Mononuclear cell (primary cell): ENCODE measurements around the gene PRPF19. TPM values are rescaled to one million over a fixed set of nuclear protein-coding genes. Genes with fewer than 3 reads are reported as not detected.
A peak's percentile ranks its signal among the peaks of the same experiment; 100 is the strongest.

Source experiments
- H3K27me3 ChIP-seq: 2 replicates; pipeline ENCODE4 v1.6.0; 2011; ENCODE audit warnings: low read length, control low read depth; ENCODE audit not compliant: insufficient read depth
- H3K4me1 ChIP-seq: 2 replicates; pipeline ENCODE4 v1.5.1; 2011; ENCODE audit warnings: mild to moderate bottlenecking, low read length, control low read depth; ENCODE audit not compliant: insufficient read depth
- H3K4me3 ChIP-seq: 2 replicates; pipeline ENCODE4 v1.5.1; 2011; ENCODE audit warnings: mild to moderate bottlenecking, low read length, moderate library complexity
- H3K9me3 ChIP-seq: 2 replicates; pipeline ENCODE4 v1.5.1; 2011; ENCODE audit warnings: low read depth, mild to moderate bottlenecking, control low read depth, low read length
- total RNA-seq: library from RNA; depleted of rRNA; stranded (reverse); fragments of >200 nt; gene quantifications from one replicate; pipeline ENCODE4 v1.2.3, GENCODE V29; 2012

PRPF19 gene
- total RNA-seq, 1 donor = 32.0 TPM

GRCh38 chr11:60848714-60849151 lies 57.7 kb downstream of the PRPF19 start:
- Histone ChIP-seq H3K4me1 (peaks cover 15% of the 10 kb centered on the region), H3K4me3 (no peak overlapping the region), H3K27me3 (no peaks in the 10 kb centered on the region), H3K9me3 (no peaks in the 10 kb centered on the region)

DNA sequence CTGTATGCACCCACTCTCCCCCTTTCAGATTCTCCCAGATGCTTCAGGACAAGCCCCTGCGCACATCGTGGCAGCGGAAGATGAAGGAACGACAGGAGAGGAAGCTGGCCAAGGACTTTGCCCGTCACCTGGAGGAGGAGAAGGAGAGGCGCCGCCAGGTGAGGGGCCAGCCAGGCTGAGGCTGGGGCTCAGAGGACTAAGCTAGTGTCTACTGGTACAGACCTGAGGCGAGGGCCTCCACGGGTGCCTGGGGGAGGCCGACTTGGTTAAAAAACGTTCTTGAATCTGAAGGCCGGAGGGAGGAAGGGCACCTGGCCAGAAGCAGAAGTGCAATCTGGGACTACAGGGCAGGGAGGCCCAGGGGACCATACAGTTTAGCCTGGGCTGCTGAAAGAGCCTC lies 58.5 kb downstream of the PRPF19 start:
- no peak overlapping the region for H3K4me3 ChIP-seq
- H3K9me3 ChIP-seq = no peaks in the 10 kb centered on the region
- no peaks in the 10 kb centered on the region for H3K27me3 ChIP-seq
- peaks cover 23% of the 10 kb centered on the region for H3K4me1 ChIP-seq

- Histone ChIP-seq H3K9me3 (no peaks in the 10 kb centered on the region), H3K4me1 (peaks cover 29% of the 10 kb centered on the region), H3K27me3 (no peaks in the 10 kb centered on the region), H3K4me3 (no peak overlapping the region)
Observed at GRCh38 chr11:60847281-60847680, 59.1 kb downstream of the PRPF19 start.

- H3K27me3 ChIP-seq = no peaks in the 10 kb centered on the region
- H3K4me3 ChIP-seq = no peak overlapping the region
- peaks cover 38% of the 10 kb centered on the region for H3K4me1 ChIP-seq
- H3K9me3 ChIP-seq = no peaks in the 10 kb centered on the region
Observed at GRCh38 chr11:60845338-60845737, 61.0 kb downstream of the PRPF19 start.

DNA sequence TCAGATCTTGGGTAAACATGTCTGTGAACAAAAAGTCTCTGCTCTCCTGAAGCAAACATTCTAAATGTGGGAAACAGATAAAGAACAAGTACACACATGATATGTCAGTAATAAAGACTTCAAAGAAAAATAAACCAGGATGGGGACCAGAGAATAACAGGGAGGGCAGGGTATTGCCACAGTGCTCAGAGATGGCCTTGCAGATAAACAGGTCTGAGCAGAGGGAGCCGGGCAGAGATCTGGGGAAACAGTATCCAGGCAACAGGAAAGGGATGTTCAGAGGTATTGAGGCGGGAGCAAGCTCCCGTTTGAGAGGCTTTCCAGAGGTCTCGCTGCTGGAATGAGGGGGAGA lies 61.5 kb downstream of the PRPF19 start:
- H3K4me3 ChIP-seq = no peak overlapping the region

GRCh38 chr11:60844045-60844869 lies 62.1 kb downstream of the PRPF19 start:
- Histone ChIP-seq H3K4me3 (no peak overlapping the region), H3K4me1 (peaks cover 38% of the 10 kb centered on the region), H3K9me3 (no peaks in the 10 kb centered on the region), H3K27me3 (no peaks in the 10 kb centered on the region)

More for the DNA sequence above, 61.5 kb downstream of the PRPF19 start:
- Histone ChIP-seq H3K27me3 (no peaks in the 10 kb centered on the region), H3K4me1 (peaks cover 38% of the 10 kb centered on the region), H3K9me3 (no peaks in the 10 kb centered on the region)

DNA sequence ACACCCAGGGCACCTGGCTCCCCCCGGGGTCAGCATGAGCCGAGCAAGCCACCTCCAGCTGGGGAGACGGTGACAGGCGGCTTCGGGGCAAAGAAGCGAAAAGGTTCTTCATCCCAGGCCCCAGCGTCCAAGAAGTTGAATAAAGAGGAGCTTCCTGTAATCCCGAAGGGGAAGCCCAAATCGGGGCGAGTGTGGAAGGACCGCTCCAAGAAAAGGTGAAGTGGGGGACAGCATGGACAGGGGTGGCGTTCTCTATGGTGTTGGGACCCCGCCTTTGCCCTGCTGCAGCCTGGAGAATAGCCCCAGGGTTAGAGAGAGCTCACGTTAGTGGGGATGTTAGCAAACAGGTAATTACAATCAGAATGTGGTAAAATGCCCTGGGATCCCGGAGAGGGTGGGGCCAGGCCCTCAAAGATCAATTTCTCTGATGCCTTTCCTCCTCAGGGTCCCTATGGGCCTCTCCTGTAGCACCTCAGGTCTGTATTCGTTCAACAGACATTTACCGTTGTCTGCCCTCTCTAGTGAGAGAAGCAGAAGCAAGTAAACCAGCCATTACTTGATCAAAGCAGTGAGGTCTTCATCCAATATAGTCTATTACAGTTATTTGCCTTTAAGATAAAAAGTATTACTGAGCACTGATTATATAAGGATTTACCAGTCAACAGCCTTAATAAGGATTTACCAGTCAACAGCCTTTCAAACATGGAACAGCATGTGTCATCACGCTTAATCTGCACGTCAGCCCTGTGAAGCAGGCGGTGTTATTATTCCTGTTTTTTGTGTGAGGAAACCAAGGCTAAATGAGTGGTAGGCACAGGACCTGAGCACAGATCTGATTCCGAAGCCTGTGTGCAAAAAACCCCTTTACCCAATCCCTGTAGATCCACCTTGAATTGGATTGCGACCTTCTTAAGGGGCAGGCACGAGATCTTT lies 63.5 kb downstream of the PRPF19 start:
- Histone ChIP-seq H3K27me3 (no peaks in the 10 kb centered on the region), H3K9me3 (no peaks in the 10 kb centered on the region), H3K4me3 (peak overlapping the region; percentile 76), H3K4me1 (peaks cover 38% of the 10 kb centered on the region)

DNA sequence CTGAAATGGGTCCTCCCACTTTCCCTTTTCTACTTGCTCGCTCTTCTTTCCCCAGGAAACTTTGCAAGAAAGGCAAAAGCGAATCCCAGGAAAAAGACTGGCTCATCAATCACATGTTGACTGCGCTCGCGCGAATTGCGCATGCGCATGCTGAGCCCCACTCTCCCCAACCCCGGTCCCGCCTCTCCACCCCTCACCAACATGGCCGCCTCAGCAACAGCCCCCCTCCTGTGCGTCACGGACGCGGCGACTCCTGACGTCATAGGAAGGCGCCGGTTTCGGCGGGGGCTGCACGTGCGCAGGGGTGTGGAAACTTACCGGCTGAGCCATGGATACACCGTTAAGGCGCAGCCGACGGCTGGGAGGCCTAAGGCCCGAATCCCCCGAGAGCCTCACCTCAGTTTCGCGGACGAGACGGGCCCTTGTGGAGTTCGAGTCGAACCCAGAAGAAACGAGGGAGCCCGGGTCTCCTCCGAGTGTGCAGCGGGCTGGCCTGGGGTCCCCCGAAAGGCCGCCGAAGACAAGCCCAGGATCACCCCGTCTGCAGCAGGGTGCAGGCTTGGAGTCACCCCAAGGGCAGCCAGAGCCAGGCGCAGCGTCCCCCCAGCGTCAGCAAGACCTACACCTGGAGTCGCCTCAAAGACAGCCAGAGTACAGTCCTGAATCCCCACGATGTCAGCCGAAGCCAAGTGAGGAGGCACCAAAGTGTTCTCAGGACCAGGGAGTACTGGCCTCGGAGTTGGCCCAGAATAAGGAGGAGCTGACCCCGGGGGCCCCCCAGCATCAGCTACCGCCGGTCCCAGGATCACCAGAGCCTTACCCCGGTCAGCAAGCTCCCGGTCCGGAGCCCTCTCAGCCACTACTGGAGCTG lies 64.4 kb downstream of the PRPF19 start, which contains the start of gene CCDC86:
TSS of gene CCDC86 (plus strand) at position 317 of the 871 bp plus-strand sequence. CDS start at position 329, 12 bp downstream.
- peak within 1 kb of the TSS; percentile 76 for H3K4me3 ChIP-seq
- no peaks in the 10 kb centered on the region for H3K27me3 ChIP-seq
- no peaks in the 10 kb centered on the region for H3K9me3 ChIP-seq
- peaks cover 42% of the 10 kb centered on the region for H3K4me1 ChIP-seq

Other genes with a start within 250 kb of the PRPF19 start
- not detected for gene MS4A8, start 207.0 kb downstream of the PRPF19 start, total RNA-seq
- not detected for gene MS4A18, start 181.9 kb downstream of the PRPF19 start, total RNA-seq
- gene MS4A15, start 149.7 kb downstream of the PRPF19 start, total RNA-seq = not detected
- not detected for gene MS4A10, start 121.3 kb downstream of the PRPF19 start, total RNA-seq
- 3.8 TPM for gene CCDC86, start 64.5 kb downstream of the PRPF19 start, total RNA-seq
- gene PTGDR2, start 50.6 kb downstream of the PRPF19 start, total RNA-seq = 0.52 TPM
- gene ZP1, start 39.0 kb downstream of the PRPF19 start, total RNA-seq = not detected
- 24.0 TPM for gene TMEM109, start 7.6 kb upstream of the PRPF19 start, total RNA-seq
- gene TMEM132A, start 17.9 kb upstream of the PRPF19 start, total RNA-seq = 0.42 TPM
- 77.6 TPM for gene SLC15A3, start 45.6 kb upstream of the PRPF19 start, total RNA-seq
- gene CD6, start 65.1 kb upstream of the PRPF19 start, total RNA-seq = 176 TPM
- gene CD5, start 195.9 kb upstream of the PRPF19 start, total RNA-seq = 89.6 TPM